ENCODE data around the gene OGT. TPM values are rescaled to one million over a fixed set of nuclear protein-coding genes. Genes with fewer than 3 reads are reported as not detected.
"Not testable (repeated sequence)": the region's sequence is repeated elsewhere in the genome, so short reads cannot be mapped to it uniquely, and the experiment has no call there.

The OGT gene
- total and polyA plus RNA-seq, 2 donors (not counting 1 experiment from before 2014, with no cell fraction given), result 106 to 115 TPM

DNA sequence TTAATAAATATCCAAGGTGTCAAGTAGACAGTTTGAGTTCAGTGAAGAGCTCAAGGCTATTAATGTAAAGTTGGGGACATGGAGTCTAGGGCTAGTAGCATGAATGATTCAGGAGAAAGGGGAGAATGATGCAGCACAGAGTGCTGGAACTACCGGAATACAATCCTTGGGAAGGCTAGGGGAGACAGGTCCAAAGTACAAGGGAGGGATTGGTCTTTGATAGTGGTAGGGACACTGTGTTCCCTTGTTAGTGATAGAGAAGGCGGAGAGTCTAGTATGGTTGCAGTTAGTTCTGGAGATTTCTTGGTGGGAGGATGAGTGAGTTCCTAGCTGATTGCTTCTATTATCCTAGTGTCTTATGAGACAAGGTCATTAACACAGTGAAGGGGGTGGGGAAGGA lies 54.0 kb downstream of the OGT start:
- Histone ChIP-seq H3K9ac (ENCODE audit: insufficient read depth, low read length) (no peak overlapping the region), H3K4me3 (replicated peaks in 1 of 4; ENCODE audit: control extremely low read depth in 1 of 4, insufficient read depth in 1 of 4, low read depth in 3 of 4, low read length in 4 of 4) (no peak overlapping the region), H3K36me3 (ENCODE audit: control insufficient read depth, insufficient read depth, low read length) (no peaks in the 10 kb centered on the region), H3K79me2 (ENCODE audit: control insufficient read depth, insufficient read depth, low read length) (no peaks in the 10 kb centered on the region), H2AFZ (ENCODE audit: low read length) (no peak overlapping the region), H3K9me3 (ENCODE audit: control insufficient read depth, insufficient read depth, low read depth, low read length) (no peaks in the 10 kb centered on the region), H4K20me1 (ENCODE audit: control insufficient read depth, extremely low read depth, insufficient read depth, low read length) (no peaks in the 10 kb centered on the region), H3K4me1 (ENCODE audit: control insufficient read depth, extremely low read depth, insufficient read depth, low read length) (no peaks in the 10 kb centered on the region), H3K27ac (ENCODE audit: insufficient read depth, low read length) (no peak overlapping the region), H3K4me2 (ENCODE audit: extremely low read depth, insufficient read depth, low read length) (no peak overlapping the region), H3K27me3 (ENCODE audit: control insufficient read depth, insufficient read depth, low read length) (no peaks in the 10 kb centered on the region)
- TF ChIP-seq EZH2 (IDR thresholded peaks at IDR 0.05; ENCODE audit: low read length, missing control alignments), result no peak
- TF ChIP-seq, protein P1, sequence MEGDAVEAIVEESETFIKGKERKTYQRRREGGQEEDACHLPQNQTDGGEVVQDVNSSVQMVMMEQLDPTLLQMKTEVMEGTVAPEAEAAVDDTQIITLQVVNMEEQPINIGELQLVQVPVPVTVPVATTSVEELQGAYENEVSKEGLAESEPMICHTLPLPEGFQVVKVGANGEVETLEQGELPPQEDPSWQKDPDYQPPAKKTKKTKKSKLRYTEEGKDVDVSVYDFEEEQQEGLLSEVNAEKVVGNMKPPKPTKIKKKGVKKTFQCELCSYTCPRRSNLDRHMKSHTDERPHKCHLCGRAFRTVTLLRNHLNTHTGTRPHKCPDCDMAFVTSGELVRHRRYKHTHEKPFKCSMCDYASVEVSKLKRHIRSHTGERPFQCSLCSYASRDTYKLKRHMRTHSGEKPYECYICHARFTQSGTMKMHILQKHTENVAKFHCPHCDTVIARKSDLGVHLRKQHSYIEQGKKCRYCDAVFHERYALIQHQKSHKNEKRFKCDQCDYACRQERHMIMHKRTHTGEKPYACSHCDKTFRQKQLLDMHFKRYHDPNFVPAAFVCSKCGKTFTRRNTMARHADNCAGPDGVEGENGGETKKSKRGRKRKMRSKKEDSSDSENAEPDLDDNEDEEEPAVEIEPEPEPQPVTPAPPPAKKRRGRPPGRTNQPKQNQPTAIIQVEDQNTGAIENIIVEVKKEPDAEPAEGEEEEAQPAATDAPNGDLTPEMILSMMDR (conservative IDR thresholded peaks at IDR 0.05 in 1 of 2, IDR thresholded peaks at IDR 0.05 in 1 of 2; ENCODE audit: low read depth in 1 of 2, low read length in 2 of 2), result no peak
- DNase-seq (ENCODE audit: low read depth in 2 of 2), result no peak

DNA sequence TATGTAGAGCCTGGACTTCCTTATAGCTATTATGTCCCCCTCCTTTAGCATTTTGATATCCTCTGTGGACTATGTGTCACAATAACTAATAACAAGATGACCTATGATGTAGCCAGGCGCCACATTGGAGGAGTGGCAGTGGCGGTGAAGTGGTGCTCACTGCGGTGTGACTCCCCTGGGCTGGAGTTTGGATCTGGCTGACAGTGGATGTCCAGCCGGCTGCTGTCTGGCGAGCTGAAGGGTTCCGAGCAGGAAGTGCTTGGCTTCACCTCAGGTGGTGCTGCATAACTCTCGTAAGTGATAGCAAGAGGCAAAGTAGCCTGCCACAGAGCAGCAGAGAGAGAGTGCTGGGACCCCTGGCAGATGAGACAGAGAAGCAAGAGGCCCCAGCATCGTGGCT lies 60.3 kb downstream of the OGT start:
- not testable (repeated sequence) for H3K27ac ChIP-seq (ENCODE audit: insufficient read depth, low read length); H3K4me3 ChIP-seq (replicated peaks in 1 of 4; ENCODE audit: control extremely low read depth in 1 of 4, insufficient read depth in 1 of 4, low read depth in 3 of 4, low read length in 4 of 4); H3K27me3 ChIP-seq (ENCODE audit: control insufficient read depth, insufficient read depth, low read length); H3K9ac ChIP-seq (ENCODE audit: insufficient read depth, low read length); H3K79me2 ChIP-seq (ENCODE audit: control insufficient read depth, insufficient read depth, low read length); H3K4me1 ChIP-seq (ENCODE audit: control insufficient read depth, extremely low read depth, insufficient read depth, low read length); H4K20me1 ChIP-seq (ENCODE audit: control insufficient read depth, extremely low read depth, insufficient read depth, low read length); H3K36me3 ChIP-seq (ENCODE audit: control insufficient read depth, insufficient read depth, low read length); DNase-seq (ENCODE audit: low read depth in 2 of 2); H2AFZ ChIP-seq (ENCODE audit: low read length); H3K9me3 ChIP-seq (ENCODE audit: control insufficient read depth, insufficient read depth, low read depth, low read length); H3K4me2 ChIP-seq (ENCODE audit: extremely low read depth, insufficient read depth, low read length)

DNA sequence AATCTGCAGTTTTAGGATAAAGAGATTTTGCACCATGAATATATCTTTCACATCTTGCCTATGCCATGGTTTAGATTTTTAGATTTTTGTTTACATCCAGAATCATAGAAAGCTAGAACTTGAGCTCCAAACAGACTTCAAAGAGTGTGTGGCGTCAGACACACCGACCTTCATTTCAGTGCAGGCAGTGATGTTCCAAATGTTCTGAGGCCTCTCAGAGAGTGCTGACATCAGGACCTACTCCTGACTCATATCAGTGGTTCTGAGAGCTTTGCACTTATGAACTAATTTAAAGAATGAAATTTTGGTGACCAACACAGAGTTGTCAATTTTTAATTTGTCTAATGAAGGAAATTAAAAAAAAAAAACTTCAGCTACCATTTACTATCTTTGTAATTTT lies 67.1 kb downstream of the OGT start:
- DNase-seq (ENCODE audit: low read depth in 2 of 2), result no peak
- Histone ChIP-seq H3K4me3 (replicated peaks in 1 of 4; ENCODE audit: control extremely low read depth in 1 of 4, insufficient read depth in 1 of 4, low read depth in 3 of 4, low read length in 4 of 4) (no peak overlapping the region), H2AFZ (ENCODE audit: low read length) (no peak overlapping the region), H3K36me3 (ENCODE audit: control insufficient read depth, insufficient read depth, low read length) (peaks cover 2% of the 10 kb centered on the region), H3K4me1 (ENCODE audit: control insufficient read depth, extremely low read depth, insufficient read depth, low read length) (no peaks in the 10 kb centered on the region), H3K9me3 (ENCODE audit: control insufficient read depth, insufficient read depth, low read depth, low read length) (no peaks in the 10 kb centered on the region), H3K9ac (ENCODE audit: insufficient read depth, low read length) (no peak overlapping the region), H3K27ac (ENCODE audit: insufficient read depth, low read length) (no peak overlapping the region), H4K20me1 (ENCODE audit: control insufficient read depth, extremely low read depth, insufficient read depth, low read length) (no peaks in the 10 kb centered on the region), H3K4me2 (ENCODE audit: extremely low read depth, insufficient read depth, low read length) (no peak overlapping the region), H3K27me3 (ENCODE audit: control insufficient read depth, insufficient read depth, low read length) (no peaks in the 10 kb centered on the region), H3K79me2 (ENCODE audit: control insufficient read depth, insufficient read depth, low read length) (no peaks in the 10 kb centered on the region)
- TF ChIP-seq, protein P1 (conservative IDR thresholded peaks at IDR 0.05 in 1 of 2, IDR thresholded peaks at IDR 0.05 in 1 of 2; ENCODE audit: low read depth in 1 of 2, low read length in 2 of 2), result no peak
- TF ChIP-seq EZH2 (IDR thresholded peaks at IDR 0.05; ENCODE audit: low read length, missing control alignments), result no peak
